ENCODE results near the gene RAI1. TPM values are rescaled to one million over a fixed set of nuclear protein-coding genes. Genes with fewer than 3 reads are reported as not detected.

The RAI1 gene
- total and polyA plus RNA-seq, 2 of the 13 experiments (the other 11 are each of a cell fraction or from before 2014, with no cell fraction given) = 3.4 to 5.2 TPM

GRCh38 chr17:17839791-17840707 is 158.8 kb downstream of the RAI1 start (continued):
- no peak for TF ChIP-seq TEAD2 (CRISPR knock-in tag; IDR thresholded peaks at IDR 0.05)
- no peak for TF ChIP-seq ZFAT (CRISPR knock-in tag; conservative IDR thresholded peaks at IDR 0.05)
- no peak for TF ChIP-seq ZFP36 (IDR thresholded peaks at IDR 0.05; ENCODE audit: borderline replicate concordance, low read depth, low read length, partially characterized antibody)
- TF ChIP-seq ZNF205 (CRISPR knock-in tag; IDR thresholded peaks at IDR 0.05) = peak; percentile 90
- TF ChIP-seq ATF7-NPFF (CRISPR knock-in tag; IDR thresholded peaks at IDR 0.05; ENCODE audit: low read depth) = peak; percentile 73
- no peak for TF ChIP-seq HHEX (CRISPR knock-in tag; IDR thresholded peaks at IDR 0.05)
- TF ChIP-seq ZMYM4 (CRISPR knock-in tag; IDR thresholded peaks at IDR 0.05) = peak; percentile 76
- TF ChIP-seq ZNF337 (CRISPR knock-in tag; IDR thresholded peaks at IDR 0.05; ENCODE audit: borderline replicate concordance, low read depth) = peak; percentile 38; the same call in 1 of the 2 replicates
- no peak for TF ChIP-seq ZNF549 (CRISPR knock-in tag; IDR thresholded peaks at IDR 0.05)
- TF ChIP-seq ZNF34 (CRISPR knock-in tag; IDR thresholded peaks at IDR 0.05; ENCODE audit: borderline replicate concordance) = no peak
- no peak; the same call in 1 of the 2 replicates for TF ChIP-seq ZNF468 (CRISPR knock-in tag; IDR thresholded peaks at IDR 0.05)
- TF ChIP-seq HOXD1 (CRISPR knock-in tag; IDR thresholded peaks at IDR 0.05) = 0 out of 2 replicates have a peak, but pooled peaks have one; percentile 77
- TF ChIP-seq, protein P1, sequence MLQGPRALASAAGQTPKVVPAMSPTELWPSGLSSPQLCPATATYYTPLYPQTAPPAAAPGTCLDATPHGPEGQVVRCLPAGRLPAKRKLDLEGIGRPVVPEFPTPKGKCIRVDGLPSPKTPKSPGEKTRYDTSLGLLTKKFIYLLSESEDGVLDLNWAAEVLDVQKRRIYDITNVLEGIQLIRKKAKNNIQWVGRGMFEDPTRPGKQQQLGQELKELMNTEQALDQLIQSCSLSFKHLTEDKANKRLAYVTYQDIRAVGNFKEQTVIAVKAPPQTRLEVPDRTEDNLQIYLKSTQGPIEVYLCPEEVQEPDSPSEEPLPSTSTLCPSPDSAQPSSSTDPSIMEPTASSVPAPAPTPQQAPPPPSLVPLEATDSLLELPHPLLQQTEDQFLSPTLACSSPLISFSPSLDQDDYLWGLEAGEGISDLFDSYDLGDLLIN (CRISPR knock-in tag; IDR thresholded peaks at IDR 0.05; ENCODE audit: borderline replicate concordance) = peak; percentile 84; the same call in 1 of the 2 replicates
- no peak for TF ChIP-seq ZNF646 (CRISPR knock-in tag; IDR thresholded peaks at IDR 0.05)
- 0 out of 2 replicates have a peak, but pooled peaks have one; percentile 25 for TF ChIP-seq SMYD3 (CRISPR knock-in tag; IDR thresholded peaks at IDR 0.05)
- TF ChIP-seq CBFB (CRISPR knock-in tag; IDR thresholded peaks at IDR 0.05) = 0 out of 2 replicates have a peak, but pooled peaks have one; percentile 4
- TF ChIP-seq REL (CRISPR knock-in tag; conservative IDR thresholded peaks at IDR 0.05) = peak; percentile 87
- no peak for TF ChIP-seq MAFG (CRISPR knock-in tag; IDR thresholded peaks at IDR 0.05)
- TF ChIP-seq ATM (IDR thresholded peaks at IDR 0.05; ENCODE audit: borderline replicate concordance) = no peak
- TF ChIP-seq, protein P2, sequence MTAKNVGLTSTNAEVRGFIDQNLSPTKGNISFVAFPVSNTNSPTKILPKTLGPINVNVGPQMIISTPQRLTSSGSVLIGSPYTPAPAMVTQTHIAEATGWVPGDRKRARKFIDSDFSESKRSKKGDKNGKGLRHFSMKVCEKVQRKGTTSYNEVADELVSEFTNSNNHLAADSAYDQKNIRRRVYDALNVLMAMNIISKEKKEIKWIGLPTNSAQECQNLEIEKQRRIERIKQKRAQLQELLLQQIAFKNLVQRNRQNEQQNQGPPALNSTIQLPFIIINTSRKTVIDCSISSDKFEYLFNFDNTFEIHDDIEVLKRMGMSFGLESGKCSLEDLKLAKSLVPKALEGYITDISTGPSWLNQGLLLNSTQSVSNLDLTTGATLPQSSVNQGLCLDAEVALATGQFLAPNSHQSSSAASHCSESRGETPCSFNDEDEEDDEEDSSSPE (CRISPR knock-in tag; IDR thresholded peaks at IDR 0.05) = peak; percentile 39

All from HepG2 (cell line).